BLaER1 (cell line): ENCODE data around the gene MAP7.
"Not testable (repeated sequence)": the region's sequence is repeated elsewhere in the genome, so short reads cannot be mapped to it uniquely, and the experiment has no call there.

Source experiments
- H3K27ac ChIP-seq: shearing (Covaris generic); formaldehyde crosslinking; 2 replicates; pipeline ENCODE4 v1.8.1; 2022
- H3K27me3 ChIP-seq: shearing (Covaris generic); formaldehyde crosslinking; 2 replicates; pipeline ENCODE4 v1.8.1; 2022
- H3K36me3 ChIP-seq: shearing (Covaris generic); formaldehyde crosslinking; 2 replicates; pipeline ENCODE4 v1.8.1; 2022
- H3K4me1 ChIP-seq: shearing (Covaris generic); formaldehyde crosslinking; 2 replicates; pipeline ENCODE4 v1.8.1; 2022
- H3K4me2 ChIP-seq: shearing (Covaris generic); formaldehyde crosslinking; 2 replicates; pipeline ENCODE4 v1.8.1; 2022
- H3K4me3 ChIP-seq: shearing (Covaris generic); formaldehyde crosslinking; 2 replicates; pipeline ENCODE4 v1.8.1; 2022
- H3K9ac ChIP-seq: shearing (Covaris generic); formaldehyde crosslinking; 2 replicates; pipeline ENCODE4 v1.8.1; 2022
- H3K9me3 ChIP-seq: shearing (Covaris generic); formaldehyde crosslinking; 2 replicates; pipeline ENCODE4 v1.8.1; 2022
- H4K20me1 ChIP-seq: shearing (Covaris generic); formaldehyde crosslinking; 2 replicates; pipeline ENCODE4 v1.8.1; 2022
- Cebpa-rat ChIP-seq: shearing (Covaris generic); IDR thresholded peaks from 2 replicates; pipeline ENCODE4 v1.8.1; 2022

MAP7 gene

GRCh38 chr6:136405420-136406029 lies 144.7 kb downstream of the MAP7 start:
- TF ChIP-seq Cebpa-rat = no peak
- no peaks in the 10 kb centered on the region for H3K9me3 ChIP-seq
- H3K9ac ChIP-seq = no peak overlapping the region
- no peaks in the 10 kb centered on the region for H3K36me3 ChIP-seq
- no peak overlapping the region for H3K4me3 ChIP-seq
- H3K27me3 ChIP-seq = no peaks in the 10 kb centered on the region
- no peak overlapping the region for H3K27ac ChIP-seq
- H3K4me1 ChIP-seq = peaks cover 12% of the 10 kb centered on the region
- no peaks in the 10 kb centered on the region for H4K20me1 ChIP-seq
- no peak overlapping the region for H3K4me2 ChIP-seq

GRCh38 chr6:136404627-136405419 lies 145.4 kb downstream of the MAP7 start:
- Histone ChIP-seq H4K20me1 (no peaks in the 10 kb centered on the region), H3K4me3 (no peak overlapping the region), H3K9me3 (no peaks in the 10 kb centered on the region), H3K36me3 (no peaks in the 10 kb centered on the region), H3K27ac (no peak overlapping the region), H3K4me1 (peaks cover 12% of the 10 kb centered on the region), H3K9ac (no peak overlapping the region), H3K27me3 (no peaks in the 10 kb centered on the region), H3K4me2 (no peak overlapping the region)
- no peak for TF ChIP-seq Cebpa-rat

DNA sequence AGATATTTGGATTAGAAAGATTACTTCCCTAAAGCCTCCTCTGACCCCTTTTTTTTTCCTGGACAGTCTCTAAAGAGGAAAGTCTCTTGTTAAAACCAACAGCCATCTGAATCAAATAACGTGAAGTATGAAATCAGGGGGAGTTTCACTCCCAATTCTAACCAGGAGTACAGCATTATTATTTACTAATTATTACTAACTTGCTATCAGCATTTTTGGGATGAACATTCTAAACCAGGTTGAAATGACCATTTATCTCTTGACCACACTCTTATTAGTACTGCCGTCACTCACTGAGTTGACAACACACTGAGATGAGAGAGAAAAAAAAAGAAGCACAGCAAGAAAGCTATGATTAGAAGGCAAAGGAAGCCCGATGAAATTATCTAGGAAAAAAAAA lies 146.2 kb downstream of the MAP7 start:
- Histone ChIP-seq H4K20me1 (no peaks in the 10 kb centered on the region), H3K27ac (no peak overlapping the region), H3K4me2 (no peak overlapping the region), H3K9ac (no peak overlapping the region), H3K36me3 (no peaks in the 10 kb centered on the region), H3K4me1 (peaks cover 12% of the 10 kb centered on the region), H3K9me3 (no peaks in the 10 kb centered on the region), H3K27me3 (no peaks in the 10 kb centered on the region), H3K4me3 (no peak overlapping the region)
- no peak for TF ChIP-seq Cebpa-rat

GRCh38 chr6:136403110-136403980 lies 146.9 kb downstream of the MAP7 start:
- no peaks in the 10 kb centered on the region for H3K27me3 ChIP-seq
- no peaks in the 10 kb centered on the region for H3K36me3 ChIP-seq
- no peaks in the 10 kb centered on the region for H3K9me3 ChIP-seq
- H3K9ac ChIP-seq = no peak overlapping the region
- H3K27ac ChIP-seq = no peak overlapping the region
- H4K20me1 ChIP-seq = no peaks in the 10 kb centered on the region
- H3K4me3 ChIP-seq = no peak overlapping the region
- TF ChIP-seq Cebpa-rat = no peak
- peaks cover 9% of the 10 kb centered on the region for H3K4me1 ChIP-seq
- H3K4me2 ChIP-seq = no peak overlapping the region

DNA sequence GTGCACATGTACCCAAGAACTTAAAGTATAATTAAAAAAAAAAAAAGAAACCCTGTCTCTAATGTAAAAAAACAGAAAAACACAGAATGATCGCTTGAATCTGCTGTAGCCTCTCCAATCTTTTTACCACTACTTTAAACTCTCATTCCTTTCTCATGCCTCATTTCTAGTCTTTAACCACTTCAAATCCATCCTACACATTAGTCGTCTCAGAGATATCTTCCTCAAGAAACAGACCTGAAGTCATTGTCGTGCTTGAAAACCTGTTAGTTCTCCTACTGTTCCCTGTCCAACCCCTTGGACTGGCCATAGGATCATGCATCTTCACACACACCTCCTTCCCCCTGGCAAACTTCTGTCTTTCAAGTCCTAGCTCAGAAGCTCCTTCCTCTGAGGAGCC lies 148.5 kb downstream of the MAP7 start:
- H3K27ac ChIP-seq = no peak overlapping the region
- H3K27me3 ChIP-seq = no peaks in the 10 kb centered on the region
- no peak overlapping the region for H3K9ac ChIP-seq
- H3K4me3 ChIP-seq = no peak overlapping the region
- H3K9me3 ChIP-seq = no peaks in the 10 kb centered on the region
- H3K4me1 ChIP-seq = no peaks in the 10 kb centered on the region
- TF ChIP-seq Cebpa-rat = no peak
- H3K36me3 ChIP-seq = no peaks in the 10 kb centered on the region
- H3K4me2 ChIP-seq = no peak overlapping the region
- no peaks in the 10 kb centered on the region for H4K20me1 ChIP-seq

GRCh38 chr6:136401236-136401635 lies 149.0 kb downstream of the MAP7 start:
- H3K27ac ChIP-seq, H4K20me1 ChIP-seq, H3K36me3 ChIP-seq, H3K4me2 ChIP-seq, H3K27me3 ChIP-seq, H3K9me3 ChIP-seq, H3K4me1 ChIP-seq, H3K4me3 ChIP-seq, H3K9ac ChIP-seq: not testable (repeated sequence)

GRCh38 chr6:136398453-136398852 lies 151.8 kb downstream of the MAP7 start:
- Histone ChIP-seq H3K4me1 (no peaks in the 10 kb centered on the region), H3K36me3 (no peaks in the 10 kb centered on the region), H3K9ac (no peak overlapping the region), H4K20me1 (no peaks in the 10 kb centered on the region), H3K4me2 (no peak overlapping the region), H3K9me3 (no peaks in the 10 kb centered on the region), H3K4me3 (no peak overlapping the region), H3K27ac (no peak overlapping the region), H3K27me3 (no peaks in the 10 kb centered on the region)
- no peak for TF ChIP-seq Cebpa-rat

GRCh38 chr6:136396908-136397307 lies 153.3 kb downstream of the MAP7 start:
- no peaks in the 10 kb centered on the region for H3K36me3 ChIP-seq
- no peaks in the 10 kb centered on the region for H3K27me3 ChIP-seq
- H3K27ac ChIP-seq = no peak overlapping the region
- H3K9ac ChIP-seq = no peak overlapping the region
- H3K4me1 ChIP-seq = no peaks in the 10 kb centered on the region
- H3K4me3 ChIP-seq = no peak overlapping the region
- H3K9me3 ChIP-seq = no peaks in the 10 kb centered on the region
- H4K20me1 ChIP-seq = no peaks in the 10 kb centered on the region
- no peak overlapping the region for H3K4me2 ChIP-seq
- TF ChIP-seq Cebpa-rat = no peak

- not testable (repeated sequence) for H3K9ac ChIP-seq, H3K9me3 ChIP-seq, H3K36me3 ChIP-seq, H3K4me2 ChIP-seq, H3K27me3 ChIP-seq, H3K4me3 ChIP-seq, H3K4me1 ChIP-seq, H3K27ac ChIP-seq, H4K20me1 ChIP-seq
Measured at GRCh38 chr6:136390959-136391358, 159.3 kb downstream of the MAP7 start.

GRCh38 chr6:136387316-136387715 lies 162.9 kb downstream of the MAP7 start:
- Histone ChIP-seq H4K20me1 (no peaks in the 10 kb centered on the region), H3K27me3 (no peaks in the 10 kb centered on the region), H3K36me3 (no peaks in the 10 kb centered on the region)

More at GRCh38 chr6:136387316-136387715, 162.9 kb downstream of the MAP7 start:
- Histone ChIP-seq H3K9ac (no peak overlapping the region), H3K4me1 (no peaks in the 10 kb centered on the region), H3K4me2 (no peak overlapping the region), H3K4me3 (no peak overlapping the region), H3K9me3 (no peaks in the 10 kb centered on the region), H3K27ac (no peak overlapping the region)
- no peak for TF ChIP-seq Cebpa-rat
